Endothelial cell of umbilical vein (primary cell): ENCODE data around the gene METRN. TPM values are rescaled to one million over a fixed set of nuclear protein-coding genes. Genes with fewer than 3 reads are reported as not detected.

Experiments used
- BruUV-seq: library from RNA; stranded (reverse); fragments of 400-500 nt; replicated peaks from 2 replicates; lab custom pipeline; 2021; lab: Mats Ljungman, UMichigan
- CTCF ChIA-PET: fragments of 300-600, 350-600 bp; sonication (Branson Sonifier 250); formaldehyde crosslinking; loops from one replicate; lab custom pipeline; 2021; ENCODE audit warnings: antibody characterized with exemption, inconsistent platforms; lab: Charles Lee
- POLR2A ChIA-PET: fragments of 300-600, 350-600 bp; sonication (Branson Sonifier 250); formaldehyde crosslinking; loops from one replicate; lab custom pipeline; 2021; ENCODE audit warnings: antibody characterized with exemption, inconsistent platforms; lab: Charles Lee
- DNase-seq: peaks from one replicate; pipeline ENCODE4 v3.0.0-alpha.2; 2011; ENCODE audit warnings: low read depth, low spot score
- FAIRE-seq: peaks from 2 replicates; lab custom pipeline; 2011; peaks lifted over from hg19 to GRCh38; lab: Jason Lieb, UNC
- H2AFZ ChIP-seq: 2 replicates; pipeline ENCODE4 v1.6.0; 2012; ENCODE audit warnings: low read depth, low read length, control low read depth, inconsistent platforms
- H3K27ac ChIP-seq: 2 replicates; pipeline ENCODE4 v1.5.1; 2011; ENCODE audit warnings: low read depth, mild to moderate bottlenecking, control low read depth, low read length, moderate library complexity; ENCODE audit not compliant: insufficient read depth
- H3K27me3 ChIP-seq, 2 experiments: 2 replicates each; pipeline versions ENCODE4 v1.6.0 to v1.6.1; 2011; ENCODE audit warnings: low read length in 2 of 2, mixed read lengths in 1 of 2; ENCODE audit not compliant: control insufficient read depth in 2 of 2, insufficient read depth in 2 of 2
- H3K36me3 ChIP-seq, 2 experiments: 2 replicates in 1 of 2; 3 replicates in 1 of 2; pipeline ENCODE4 v1.5.1; 2011; ENCODE audit warnings: low read length in 2 of 2, mild to moderate bottlenecking in 1 of 2, moderate library complexity in 1 of 2; ENCODE audit not compliant: control insufficient read depth in 2 of 2, insufficient read depth in 2 of 2; ENCODE audit errors: extremely low read depth in 1 of 2
- H3K4me1 ChIP-seq: 3 replicates; pipeline ENCODE4 v1.5.1; 2011; ENCODE audit warnings: mild to moderate bottlenecking, low read length; ENCODE audit not compliant: control insufficient read depth, insufficient read depth; ENCODE audit errors: extremely low read depth
- H3K4me2 ChIP-seq: 2 replicates; pipeline ENCODE4 v1.6.1; 2011; ENCODE audit warnings: low read length, control low read depth, mixed read lengths; ENCODE audit not compliant: insufficient read depth
- H3K4me3 ChIP-seq, 3 experiments: fragments of 200-600 bp in 1 of 3; sonication (generic), shearing (Covaris generic) in 1 of 3; replicated peaks in 1 of 3; 2 replicates each; pipeline ENCODE4 v1.5.1; 2011 to 2016; ENCODE audit warnings: control low read depth in 3 of 3, low read length in 3 of 3, mild to moderate bottlenecking in 2 of 3, inconsistent platforms in 1 of 3, low read depth in 1 of 3, moderate library complexity in 1 of 3; ENCODE audit not compliant: insufficient read depth in 1 of 3
- H3K79me2 ChIP-seq: 2 replicates; pipeline ENCODE4 v1.6.0; 2012; ENCODE audit warnings: low read length, inconsistent platforms; ENCODE audit not compliant: control insufficient read depth, insufficient read depth
- H3K9ac ChIP-seq: replicated peaks from 2 replicates; pipeline ENCODE3; 2011; ENCODE audit warnings: low read length, control low read depth; ENCODE audit not compliant: insufficient read depth; ENCODE audit errors: extremely low read depth
- H3K9me1 ChIP-seq: replicated peaks from 3 replicates; pipeline ENCODE4 v1.6.0; 2011; ENCODE audit warnings: mild to moderate bottlenecking, low read length; ENCODE audit not compliant: control insufficient read depth, insufficient read depth; ENCODE audit errors: extremely low read depth
- H3K9me3 ChIP-seq: replicated peaks from 2 replicates; pipeline ENCODE4 v1.5.1; 2012; ENCODE audit warnings: low read length, inconsistent platforms; ENCODE audit not compliant: control insufficient read depth, insufficient read depth
- H4K20me1 ChIP-seq: replicated peaks from 2 replicates; pipeline ENCODE3; 2011; ENCODE audit warnings: mild to moderate bottlenecking, low read length; ENCODE audit not compliant: control insufficient read depth, insufficient read depth; ENCODE audit errors: extremely low read depth
- EZH2 ChIP-seq: IDR thresholded peaks from 2 replicates; pipeline ENCODE4 v1.6.1; 2012; ENCODE audit warnings: borderline replicate concordance, low read depth, mild to moderate bottlenecking, moderate library complexity, low read length, inconsistent platforms; ENCODE audit not compliant: severe bottlenecking
- FOS ChIP-seq: IDR thresholded peaks from 2 replicates; pipeline ENCODE4 v1.6.1; 2011; ENCODE audit warnings: mild to moderate bottlenecking, low read length, moderate library complexity, borderline replicate concordance; ENCODE audit not compliant: insufficient read depth
- GATA2 ChIP-seq: IDR thresholded peaks from 2 replicates; pipeline ENCODE4 v1.7.0; 2011; ENCODE audit warnings: low read depth, mild to moderate bottlenecking, moderate library complexity, mixed read lengths, low read length; ENCODE audit not compliant: insufficient read length, insufficient read depth
- JUN ChIP-seq: IDR thresholded peaks from 2 replicates; pipeline ENCODE4 v1.6.1; 2011; ENCODE audit warnings: borderline replicate concordance, low read depth; ENCODE audit not compliant: insufficient read length, insufficient read depth
- MYC ChIP-seq: IDR thresholded peaks from one replicate; pipeline ENCODE4 v1.6.1; 2011; ENCODE audit warnings: mild to moderate bottlenecking, low read depth, low read length
- POLR2A ChIP-seq: IDR thresholded peaks from 2 replicates; pipeline ENCODE4 v1.6.1; 2012; ENCODE audit warnings: low read depth, mild to moderate bottlenecking, control low read depth, low read length
- POLR2AphosphoS5 ChIP-seq: IDR thresholded peaks from 2 replicates; pipeline ENCODE4 v1.6.1; 2012; ENCODE audit warnings: low read depth, mild to moderate bottlenecking, control low read depth, low read length, moderate library complexity; ENCODE audit not compliant: insufficient read depth
- dilution Hi-C: fragments of 300-500 bp; cut with MboI; formaldehyde crosslinking; loops from one replicate; pipeline ENCODE4 v1.15.0; 2019; ENCODE audit warnings: low sequenced_read_pairs; ENCODE audit not compliant: extremely low pct_ligation_motif_present
- intact Hi-C: fragments of 100-400 bp; cut with micrococcal nuclease; formaldehyde crosslinking; loops from one replicate; pipeline ENCODE4 v1.10.0; 2022
- polyA plus RNA-seq, 4 experiments: library from polyadenylated mRNA; depleted of rRNA in 3 of 4; stranded (reverse) in 3 of 4; unstranded in 1 of 4; fragments of >200 nt; gene quantifications; 2 replicates each; pipeline versions ENCODE4 v1.2.1 to v1.2.3, GENCODE V29; 2011 to 2012; ENCODE audit warnings: missing spikeins in 1 of 4
- total RNA-seq: library from RNA; stranded (reverse); gene quantifications from 2 replicates; pipeline ENCODE4 v1.2.3, GENCODE V29; 2021
- TF ChIP-seq, protein P1 (sequence below): IDR thresholded peaks from 2 replicates; pipeline ENCODE4 v1.6.1; 2011; ENCODE audit not compliant: insufficient read depth, insufficient read length
- TF ChIP-seq, protein P2 (sequence below), 2 donors: IDR thresholded peaks; 1 replicate in 1 of 2; 2 replicates in 1 of 2; pipeline ENCODE4 v1.5.1; 2011; ENCODE audit warnings: low read length in 2 of 2, mild to moderate bottlenecking in 2 of 2, moderate library complexity in 2 of 2, control low read depth in 1 of 2, inconsistent platforms in 1 of 2, low read depth in 1 of 2; ENCODE audit not compliant: insufficient read depth in 1 of 2; ENCODE audit errors: extremely low read depth in 1 of 2

Gene METRN
- total and polyA plus RNA-seq, 2 donors (not counting 3 experiments of a cell fraction or from before 2014, with no cell fraction given): 10.0 to 16.1 TPM

DNA sequence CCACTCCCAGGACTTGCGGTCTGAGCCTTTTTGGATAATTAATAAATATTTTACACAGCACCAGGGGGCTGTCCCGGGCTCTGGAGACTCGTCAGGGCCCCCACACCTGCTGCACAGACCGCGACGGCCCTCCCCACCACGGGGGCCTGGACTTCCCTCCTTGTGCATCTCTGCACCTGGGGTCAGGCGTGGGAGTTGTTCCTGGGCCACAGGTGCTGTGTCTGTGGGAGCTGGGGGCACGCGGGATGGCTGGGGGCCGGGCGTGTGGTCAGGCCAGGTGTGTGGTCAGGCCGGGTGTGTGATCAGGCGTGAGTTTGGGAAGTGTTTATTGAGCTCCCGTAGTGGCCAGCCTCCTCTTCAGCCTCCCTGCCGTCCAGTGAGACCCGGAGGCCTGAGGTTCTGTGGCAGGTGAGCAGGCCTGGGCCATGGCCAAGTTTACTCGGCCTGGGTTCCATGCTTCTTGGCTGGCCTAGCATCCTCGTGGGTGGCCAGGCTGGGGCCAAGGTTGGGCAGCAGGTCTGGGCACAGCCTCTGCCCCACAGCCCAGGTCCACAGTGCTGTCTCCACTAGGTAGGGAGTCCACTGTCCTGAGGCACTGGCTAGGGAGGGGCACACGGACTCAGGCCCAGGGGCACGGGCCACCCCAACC, 36.6 kb upstream of the METRN start:
- ChIA-PET CTCF (no interaction called here), POLR2A (no interaction called here)
- H3K79me2 ChIP-seq: peaks cover 28% of the 10 kb centered on the region
- H3K27ac ChIP-seq: no peak overlapping the region
- FAIRE-seq: no peak
- H3K4me2 ChIP-seq: no peak overlapping the region
- no peak overlapping the region for H2AFZ ChIP-seq
- TF ChIP-seq, protein P1, sequence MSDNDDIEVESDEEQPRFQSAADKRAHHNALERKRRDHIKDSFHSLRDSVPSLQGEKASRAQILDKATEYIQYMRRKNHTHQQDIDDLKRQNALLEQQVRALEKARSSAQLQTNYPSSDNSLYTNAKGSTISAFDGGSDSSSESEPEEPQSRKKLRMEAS: no peak
- TF ChIP-seq MYC: no peak
- TF ChIP-seq EZH2: no peak
- H4K20me1 ChIP-seq: no peaks in the 10 kb centered on the region
- BruUV-seq: no TSS peak
- H3K36me3 ChIP-seq: peaks cover 7 to 14% of the 10 kb centered on the region in 2 experiments
- H3K9me3 ChIP-seq: no peaks in the 10 kb centered on the region
- peaks cover 16% of the 10 kb centered on the region for H3K4me1 ChIP-seq
- H3K27me3 ChIP-seq: no peaks in the 10 kb centered on the region
- H3K9me1 ChIP-seq: no peaks in the 10 kb centered on the region
- H3K9ac ChIP-seq: no peak overlapping the region
- H3K4me3 ChIP-seq: no peak overlapping the region
- no peak for DNase-seq
- dilution Hi-C loops (no loop called here), intact Hi-C loops (no loop called here)

DNA sequence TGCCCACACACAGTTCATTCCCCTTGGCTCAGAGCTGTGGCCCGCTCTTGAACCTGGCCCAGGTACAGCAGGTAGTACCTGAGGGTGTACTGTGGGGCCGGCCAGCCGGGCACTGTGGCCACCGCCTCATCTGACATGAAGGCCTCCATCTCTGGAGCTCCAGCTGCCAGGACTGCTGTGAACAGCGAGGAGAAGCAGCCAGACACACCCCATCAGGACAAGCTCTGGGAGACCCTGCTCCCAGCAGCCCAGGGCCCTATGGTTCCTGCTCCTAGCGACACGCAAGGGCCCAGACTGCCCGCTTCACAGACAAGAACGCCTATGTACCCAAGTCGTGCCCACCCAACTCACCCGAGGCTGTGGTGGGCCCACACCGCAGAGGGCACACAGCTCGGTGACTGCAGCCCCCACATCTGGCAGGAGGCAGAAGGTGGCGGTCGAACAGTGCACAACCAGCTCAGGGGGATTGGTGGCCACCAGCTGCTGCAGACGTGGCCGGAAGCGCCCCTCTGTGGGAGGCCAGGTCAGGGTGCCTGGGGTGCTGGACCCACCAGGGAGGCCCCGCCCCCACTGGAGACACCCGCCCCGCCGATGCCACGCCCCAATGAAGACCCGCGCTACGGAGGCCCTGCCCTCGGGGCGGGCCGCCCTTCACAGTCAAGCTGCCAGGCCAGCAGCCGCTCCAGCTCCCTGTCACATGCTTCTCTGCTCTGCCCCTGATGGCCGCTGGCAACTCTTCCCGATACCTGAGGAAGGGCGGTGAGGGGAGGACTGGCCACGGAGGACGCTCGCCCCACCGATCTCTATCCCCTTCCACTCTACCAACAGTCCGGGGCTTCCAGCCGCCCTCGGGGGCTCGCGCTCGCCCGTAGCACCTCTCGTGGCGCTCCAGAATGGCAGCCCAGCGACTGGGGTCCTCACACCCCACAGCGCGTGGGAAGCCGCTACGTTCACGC, 35.8 kb upstream of the METRN start:
- Histone ChIP-seq H4K20me1 (no peaks in the 10 kb centered on the region), H3K4me3 (peak overlapping the region in 2 of 3 experiments; percentile 17 to 52), H3K27ac (no peak overlapping the region), H3K27me3 (no peaks in the 10 kb centered on the region), H3K9ac (no peak overlapping the region), H3K4me2 (peak overlapping the region; percentile 22), H2AFZ (peak overlapping the region; percentile 61), H3K4me1 (peaks cover 20% of the 10 kb centered on the region), H3K79me2 (peaks cover 31% of the 10 kb centered on the region), H3K36me3 (peaks cover 7 to 12% of the 10 kb centered on the region in 2 experiments), H3K9me3 (no peaks in the 10 kb centered on the region), H3K9me1 (no peaks in the 10 kb centered on the region)
- POLR2A ChIA-PET: no interaction called here
- DNase-seq (peak; percentile 49), FAIRE-seq (no peak)
- intact Hi-C loops: loop anchor here (1.0 kb wide), 1 partner anchor 11 kb away; the partner anchor contains the start of gene RHOT2
- TF ChIP-seq MYC (no peak), JUN (no peak), FOS (no peak), POLR2AphosphoS5 (no peak), EZH2 (no peak), GATA2 (no peak), POLR2A (no peak)
- TF ChIP-seq, protein P2, sequence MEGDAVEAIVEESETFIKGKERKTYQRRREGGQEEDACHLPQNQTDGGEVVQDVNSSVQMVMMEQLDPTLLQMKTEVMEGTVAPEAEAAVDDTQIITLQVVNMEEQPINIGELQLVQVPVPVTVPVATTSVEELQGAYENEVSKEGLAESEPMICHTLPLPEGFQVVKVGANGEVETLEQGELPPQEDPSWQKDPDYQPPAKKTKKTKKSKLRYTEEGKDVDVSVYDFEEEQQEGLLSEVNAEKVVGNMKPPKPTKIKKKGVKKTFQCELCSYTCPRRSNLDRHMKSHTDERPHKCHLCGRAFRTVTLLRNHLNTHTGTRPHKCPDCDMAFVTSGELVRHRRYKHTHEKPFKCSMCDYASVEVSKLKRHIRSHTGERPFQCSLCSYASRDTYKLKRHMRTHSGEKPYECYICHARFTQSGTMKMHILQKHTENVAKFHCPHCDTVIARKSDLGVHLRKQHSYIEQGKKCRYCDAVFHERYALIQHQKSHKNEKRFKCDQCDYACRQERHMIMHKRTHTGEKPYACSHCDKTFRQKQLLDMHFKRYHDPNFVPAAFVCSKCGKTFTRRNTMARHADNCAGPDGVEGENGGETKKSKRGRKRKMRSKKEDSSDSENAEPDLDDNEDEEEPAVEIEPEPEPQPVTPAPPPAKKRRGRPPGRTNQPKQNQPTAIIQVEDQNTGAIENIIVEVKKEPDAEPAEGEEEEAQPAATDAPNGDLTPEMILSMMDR (IDR thresholded peaks at IDR 0.05; ENCODE audit: extremely low read depth in 1 of 2, insufficient read depth in 1 of 2, low read depth in 1 of 2, low read length in 2 of 2): no peak
- TF ChIP-seq, protein P1: no peak
- dilution Hi-C loops: no loop called here
- CTCF ChIA-PET: no interaction called here
- no TSS peak for BruUV-seq
